Measurements from ENCODE around the gene HOXA6. TPM values are rescaled to one million over a fixed set of nuclear protein-coding genes. Genes with fewer than 3 reads are reported as not detected.

The HOXA6 gene
- total and polyA plus RNA-seq, 9 of the 15 experiments (the other 6 are each of a cell fraction or from before 2014, with no cell fraction given): not detected

DNA sequence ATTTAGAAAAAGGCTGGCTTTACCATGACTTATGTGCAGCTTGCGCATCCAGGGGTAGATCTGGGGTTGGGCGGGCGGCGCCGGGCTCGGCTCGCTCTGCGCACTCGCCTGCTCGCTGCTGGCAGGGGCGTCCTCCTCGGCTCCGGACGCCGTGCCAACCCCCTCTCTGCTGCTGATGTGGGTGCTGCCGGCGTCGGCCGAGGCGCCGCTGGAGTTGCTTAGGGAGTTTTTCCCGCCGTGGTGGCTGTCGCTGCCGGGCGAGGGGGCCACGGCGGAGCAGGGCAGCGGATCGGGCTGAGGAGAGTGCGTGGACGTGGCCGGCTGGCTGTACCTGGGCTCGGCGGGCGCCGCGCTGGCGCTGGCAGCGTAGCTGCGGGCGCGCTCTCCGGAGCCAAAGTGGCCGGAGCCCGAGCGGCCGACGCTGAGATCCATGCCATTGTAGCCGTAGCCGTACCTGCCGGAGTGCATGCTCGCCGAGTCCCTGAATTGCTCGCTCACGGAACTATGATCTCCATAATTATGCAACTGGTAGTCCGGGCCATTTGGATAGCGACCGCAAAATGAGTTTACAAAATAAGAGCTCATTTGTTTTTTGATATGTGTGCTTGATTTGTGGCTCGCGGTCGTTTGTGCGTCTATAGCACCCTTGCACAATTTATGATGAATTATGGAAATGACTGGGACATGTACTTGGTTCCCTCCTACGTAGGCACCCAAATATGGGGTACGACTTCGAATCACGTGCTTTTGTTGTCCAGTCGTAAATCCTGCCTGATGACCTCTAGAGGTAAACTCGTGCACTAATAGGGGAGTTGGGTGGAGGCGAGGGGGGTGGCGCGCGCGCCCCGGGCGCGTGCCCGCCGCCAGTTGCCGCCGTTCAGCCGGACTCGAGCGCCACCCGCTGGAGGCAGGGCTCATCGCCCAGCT, 4.3 kb downstream of the HOXA6 start, which contains the start of gene HOXA5:
TSS of gene HOXA5 (minus strand) at position 659 of the 927 bp plus-strand sequence. CDS start at position 585, 74 bp downstream.
- peaks cover 0 to 20% of the 10 kb centered on the region in 2 experiments; a peak in 2 of 5 replicates for H3K4me1 ChIP-seq (replicated peaks in 1 of 2; ENCODE audit: control insufficient read depth in 2 of 2, insufficient read depth in 2 of 2, low read length in 2 of 2)
- no peak within 1 kb of the TSS for H3K27ac ChIP-seq (ENCODE audit: extremely low read depth, low read depth, low read length)
- H3K36me3 ChIP-seq (ENCODE audit: control insufficient read depth, insufficient read depth, low read length): no peaks in the 10 kb centered on the region
- ChIA-PET CTCF (ENCODE audit: low intra/inter-chr PET ratio) (no interaction called here), POLR2A (interaction anchor here (0.6 to 0.7 kb wide), 2 partner anchors 19 to 32 kb away, joined by 3 read pairs; no protein-coding TSS in a partner anchor)
- 65% methylated on average over 72 of the region's 86 CpGs for WGBS (ENCODE audit: insufficient coverage, low coverage, missing lambda C conversion rate)
- DNase-seq (ENCODE audit: extremely low read depth in 1 of 4, low spot score in 3 of 4): no peak
- no peaks in the 10 kb centered on the region for H4K20me1 ChIP-seq (replicated peaks; ENCODE audit: control insufficient read depth, insufficient read depth, low read length)
- no peak for ATAC-seq
- H3K27me3 ChIP-seq (ENCODE audit: control insufficient read depth in 2 of 2, insufficient read depth in 2 of 2, low read length in 2 of 2): peaks cover 30 to 87% of the 10 kb centered on the region in 2 experiments
- no peaks in the 10 kb centered on the region for H3K9me3 ChIP-seq (replicated peaks; ENCODE audit: control insufficient read depth, insufficient read depth, low read depth, low read length)
- no peak within 1 kb of the TSS for H3K9ac ChIP-seq (ENCODE audit: insufficient read depth in 1 of 2, low read depth in 2 of 2, low read length in 2 of 2)
- in situ Hi-C loops (cut with MboI) (loop anchor here (10.0 kb wide), 1 partner anchor 288 kb away; no protein-coding TSS in a partner anchor), intact Hi-C loops (cut with micrococcal nuclease) (no loop called here)
- no peak within 1 kb of the TSS for H3K4me2 ChIP-seq (ENCODE audit: insufficient read depth, low read length)
- TF ChIP-seq PRPF4 (IDR thresholded peaks at IDR 0.05; ENCODE audit: insufficient read depth, low read depth, low read length, poor library complexity, severe bottlenecking): no peak
- TF ChIP-seq MCM5 (IDR thresholded peaks at IDR 0.05; ENCODE audit: low read depth): no peak
- no peak for TF ChIP-seq KAT8 (IDR thresholded peaks at IDR 0.05; ENCODE audit: low read depth)
- TF ChIP-seq, protein P1, sequence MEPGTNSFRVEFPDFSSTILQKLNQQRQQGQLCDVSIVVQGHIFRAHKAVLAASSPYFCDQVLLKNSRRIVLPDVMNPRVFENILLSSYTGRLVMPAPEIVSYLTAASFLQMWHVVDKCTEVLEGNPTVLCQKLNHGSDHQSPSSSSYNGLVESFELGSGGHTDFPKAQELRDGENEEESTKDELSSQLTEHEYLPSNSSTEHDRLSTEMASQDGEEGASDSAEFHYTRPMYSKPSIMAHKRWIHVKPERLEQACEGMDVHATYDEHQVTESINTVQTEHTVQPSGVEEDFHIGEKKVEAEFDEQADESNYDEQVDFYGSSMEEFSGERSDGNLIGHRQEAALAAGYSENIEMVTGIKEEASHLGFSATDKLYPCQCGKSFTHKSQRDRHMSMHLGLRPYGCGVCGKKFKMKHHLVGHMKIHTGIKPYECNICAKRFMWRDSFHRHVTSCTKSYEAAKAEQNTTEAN (CRISPR knock-in tag; IDR thresholded peaks at IDR 0.05): no peak
- TF ChIP-seq ARID1B (IDR thresholded peaks at IDR 0.05): no peak
- no TSS peak for BruUV-seq (replicated peaks)
- H3K4me3 ChIP-seq: no peak within 1 kb of the TSS
- H3K79me2 ChIP-seq (ENCODE audit: control insufficient read depth, insufficient read depth, low read length): no peaks in the 10 kb centered on the region
- no peak within 1 kb of the TSS for H2AFZ ChIP-seq (ENCODE audit: low read depth, low read length)
- H3K9me1 ChIP-seq (ENCODE audit: control insufficient read depth, insufficient read depth, low read length): no peaks in the 10 kb centered on the region
- FAIRE-seq: no peak
